Transverse colon (tissue), 3 donors: ENCODE measurements around the gene U2AF2.

Experiments used
- POLR2A ChIP-seq: fragments of 450-650 bp; IDR thresholded peaks from one replicate; pipeline ENCODE4 v1.6.1; 2016; ENCODE audit warnings: antibody characterized with exemption, mild to moderate bottlenecking, moderate library complexity
- POLR2AphosphoS5 ChIP-seq, 3 donors: sonication (generic); formaldehyde crosslinking; IDR thresholded peaks; one replicate each; pipeline ENCODE4 v1.6.1; 2016; ENCODE audit warnings: antibody characterized with exemption in 3 of 3

DNA sequence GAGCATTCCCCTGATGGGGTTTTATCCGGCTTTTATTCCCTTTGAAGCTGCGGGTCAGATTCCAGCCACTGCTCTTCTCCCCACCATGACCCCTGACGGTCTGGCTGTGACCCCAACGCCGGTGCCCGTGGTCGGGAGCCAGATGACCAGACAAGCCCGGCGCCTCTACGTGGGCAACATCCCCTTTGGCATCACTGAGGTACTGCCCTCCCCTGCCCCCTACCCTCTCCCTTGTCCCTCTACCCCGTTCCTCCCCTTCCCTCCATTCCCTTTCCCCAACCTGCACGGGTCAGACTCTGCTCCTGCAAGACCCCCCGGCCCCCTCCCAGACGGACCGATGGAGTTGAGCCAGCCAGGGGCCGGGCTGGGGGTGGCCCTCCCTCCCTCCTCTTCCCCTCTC is 6.2 kb downstream of the U2AF2 start:
- TF ChIP-seq POLR2A (no peak), POLR2AphosphoS5 (IDR thresholded peaks at IDR 0.05) (no peak)
